Mammary epithelial cell (primary cell): ENCODE measurements around the gene DRG1.

Experiments used
- EZH2 ChIP-seq: IDR thresholded peaks from 2 replicates; pipeline ENCODE4 v1.6.1; 2012; ENCODE audit warnings: low read length, inconsistent platforms, borderline replicate concordance
- TF ChIP-seq, protein P1 (sequence below), 2 donors: IDR thresholded peaks in 1 of 2; conservative IDR thresholded peaks in 1 of 2; 2 replicates each; pipeline ENCODE4 v1.5.1; 2011 to 2012; ENCODE audit warnings: inconsistent platforms in 2 of 2, low read length in 2 of 2, mild to moderate bottlenecking in 2 of 2, control low read depth in 1 of 2, low read depth in 1 of 2; ENCODE audit not compliant: insufficient read depth in 1 of 2; ENCODE audit errors: extremely low read depth in 1 of 2

DNA sequence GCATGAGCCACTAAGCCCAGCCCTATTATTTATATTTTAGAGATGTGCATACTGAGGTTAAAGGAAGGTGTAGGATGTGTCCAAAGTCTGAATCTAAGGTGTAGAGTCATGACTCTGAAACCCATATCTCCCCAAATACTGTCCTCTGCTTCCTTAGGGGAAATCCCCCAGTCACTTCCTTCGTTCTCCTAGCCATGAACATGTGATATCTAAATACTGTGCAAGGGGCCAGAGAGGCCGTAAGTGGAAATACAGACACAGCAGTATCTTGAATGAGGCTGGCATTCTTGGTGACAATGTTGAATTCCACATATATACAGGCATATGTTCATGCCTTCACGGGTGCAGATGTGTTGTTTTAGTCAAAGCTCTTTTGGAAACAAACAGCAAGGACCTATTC, 32.0 kb upstream of the DRG1 start:
- TF ChIP-seq, protein P1, sequence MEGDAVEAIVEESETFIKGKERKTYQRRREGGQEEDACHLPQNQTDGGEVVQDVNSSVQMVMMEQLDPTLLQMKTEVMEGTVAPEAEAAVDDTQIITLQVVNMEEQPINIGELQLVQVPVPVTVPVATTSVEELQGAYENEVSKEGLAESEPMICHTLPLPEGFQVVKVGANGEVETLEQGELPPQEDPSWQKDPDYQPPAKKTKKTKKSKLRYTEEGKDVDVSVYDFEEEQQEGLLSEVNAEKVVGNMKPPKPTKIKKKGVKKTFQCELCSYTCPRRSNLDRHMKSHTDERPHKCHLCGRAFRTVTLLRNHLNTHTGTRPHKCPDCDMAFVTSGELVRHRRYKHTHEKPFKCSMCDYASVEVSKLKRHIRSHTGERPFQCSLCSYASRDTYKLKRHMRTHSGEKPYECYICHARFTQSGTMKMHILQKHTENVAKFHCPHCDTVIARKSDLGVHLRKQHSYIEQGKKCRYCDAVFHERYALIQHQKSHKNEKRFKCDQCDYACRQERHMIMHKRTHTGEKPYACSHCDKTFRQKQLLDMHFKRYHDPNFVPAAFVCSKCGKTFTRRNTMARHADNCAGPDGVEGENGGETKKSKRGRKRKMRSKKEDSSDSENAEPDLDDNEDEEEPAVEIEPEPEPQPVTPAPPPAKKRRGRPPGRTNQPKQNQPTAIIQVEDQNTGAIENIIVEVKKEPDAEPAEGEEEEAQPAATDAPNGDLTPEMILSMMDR (conservative IDR thresholded peaks at IDR 0.05 in 1 of 2, IDR thresholded peaks at IDR 0.05 in 1 of 2; ENCODE audit: extremely low read depth in 1 of 2, insufficient read depth in 1 of 2, low read depth in 1 of 2, low read length in 2 of 2) = no peak
- no peak for TF ChIP-seq EZH2
